OCI-LY7 (cell line): ENCODE measurements around the gene ZNF284.

Experiments
- CTCF ChIP-seq: fragments of 200-600 bp; sonication (generic); conservative IDR thresholded peaks from 2 replicates; pipeline ENCODE4 v1.5.1; 2014; ENCODE audit warnings: mild to moderate bottlenecking, antibody characterized with exemption, low read length, moderate library complexity, mixed read lengths
- EZH2phosphoT487 ChIP-seq: fragments of 200-600 bp; sonication (generic); IDR thresholded peaks from 2 replicates; pipeline ENCODE4 v1.6.1; 2018; ENCODE audit warnings: low read depth, borderline replicate concordance, mild to moderate bottlenecking, mixed run types, antibody characterized with exemption, low read length, moderate library complexity, mixed read lengths

DNA sequence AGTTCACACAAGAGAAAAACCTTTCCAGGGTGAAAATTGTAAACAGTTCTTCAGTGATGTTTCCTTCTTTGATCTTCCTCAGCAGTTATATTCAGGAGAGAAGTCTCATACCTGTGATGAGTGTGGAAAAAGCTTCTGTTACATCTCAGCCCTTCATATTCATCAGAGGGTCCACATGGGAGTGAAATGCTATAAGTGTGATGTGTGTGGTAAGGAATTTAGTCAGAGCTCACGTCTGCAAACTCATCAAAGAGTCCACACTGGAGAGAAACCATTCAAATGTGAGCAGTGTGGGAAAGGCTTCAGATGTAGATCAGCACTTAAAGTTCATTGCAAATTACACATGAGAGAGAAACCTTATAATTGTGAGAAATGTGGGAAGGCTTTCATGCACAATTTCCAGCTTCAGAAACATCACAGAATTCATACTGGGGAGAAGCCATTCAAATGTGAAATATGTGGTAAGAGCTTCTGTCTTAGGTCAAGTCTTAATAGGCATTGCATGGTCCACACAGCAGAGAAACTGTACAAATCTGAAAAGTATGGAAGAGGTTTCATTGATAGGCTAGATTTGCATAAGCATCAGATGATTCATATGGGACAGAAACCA is 39.9 kb upstream of the ZNF284 start:
- TF ChIP-seq CTCF (no peak), EZH2phosphoT487 (no peak)
